H1 (cell line): ENCODE data around the gene USP30. TPM values are rescaled to one million over a fixed set of nuclear protein-coding genes. Genes with fewer than 3 reads are reported as not detected.

Source experiments
- ASH2L ChIP-seq: fragments of 200-600, 300-600 bp; sonication (generic); IDR thresholded peaks from one replicate; pipeline ENCODE4 v1.7.1; 2017; ENCODE audit warnings: low read length
- BACH1 ChIP-seq: IDR thresholded peaks from 2 replicates; pipeline ENCODE4 v1.6.1; 2012; ENCODE audit warnings: low read length, improper control_type of control experiment
- CBX5 ChIP-seq: fragments of 300-800, 300-1000 bp; sonication (generic); IDR thresholded peaks from 2 replicates; pipeline ENCODE4 v1.7.1; 2016; ENCODE audit warnings: antibody characterized with exemption, low read length, low read depth
- CEBPB ChIP-seq: IDR thresholded peaks from 2 replicates; pipeline ENCODE4 v1.6.1; 2012; ENCODE audit warnings: low read depth, low read length
- CHD1 ChIP-seq: IDR thresholded peaks from 2 replicates; pipeline ENCODE4 v1.6.1; 2012; ENCODE audit warnings: low read depth, low read length, improper control_type of control experiment
- FOSL1 ChIP-seq: IDR thresholded peaks from 2 replicates; pipeline ENCODE4 v1.6.1; 2011; ENCODE audit warnings: mild to moderate bottlenecking, low read depth, low read length, moderate library complexity; ENCODE audit not compliant: insufficient read depth
- JUND ChIP-seq: IDR thresholded peaks from 2 replicates; pipeline ENCODE4 v1.6.1; 2011; ENCODE audit warnings: mild to moderate bottlenecking, improper control_type of control experiment, low read length
- MAFK ChIP-seq: IDR thresholded peaks from 2 replicates; pipeline ENCODE4 v1.6.1; 2012; ENCODE audit warnings: low read depth, mild to moderate bottlenecking, improper control_type of control experiment, low read length
- NANOG ChIP-seq: IDR thresholded peaks from 2 replicates; pipeline ENCODE4 v1.6.1; 2011; ENCODE audit warnings: low read length, low read depth, mild to moderate bottlenecking, inconsistent platforms; ENCODE audit not compliant: insufficient read depth, poor library complexity, severe bottlenecking
- POLR2A ChIP-seq, 2 experiments: IDR thresholded peaks; 1 replicate in 1 of 2; 2 replicates in 1 of 2; pipeline ENCODE4 v1.6.1; 2011; ENCODE audit warnings: low read depth in 2 of 2, low read length in 2 of 2, mild to moderate bottlenecking in 2 of 2; ENCODE audit errors: control extremely low read depth in 1 of 2
- POLR2AphosphoS5 ChIP-seq: IDR thresholded peaks from 2 replicates; pipeline ENCODE4 v1.6.1; 2011; ENCODE audit warnings: low read depth, low read length
- POU5F1 ChIP-seq: IDR thresholded peaks from 2 replicates; pipeline ENCODE4 v1.6.1; 2011; ENCODE audit warnings: low read depth, mild to moderate bottlenecking, low read length, moderate library complexity
- SIN3A ChIP-seq, 2 experiments: IDR thresholded peaks in 1 of 2; conservative IDR thresholded peaks in 1 of 2; 2 replicates each; pipeline ENCODE4 v1.6.1; 2011 to 2012; ENCODE audit warnings: low read length in 2 of 2, improper control_type of control experiment in 1 of 2, low read depth in 1 of 2, mild to moderate bottlenecking in 1 of 2
- SIX5 ChIP-seq: IDR thresholded peaks from 2 replicates; pipeline ENCODE4 v1.6.1; 2011; ENCODE audit warnings: mild to moderate bottlenecking, low read depth, low read length
- SRF ChIP-seq: IDR thresholded peaks from 2 replicates; pipeline ENCODE4 v1.6.1; 2011; ENCODE audit warnings: mild to moderate bottlenecking, low read depth, low read length, moderate library complexity
- TAF1 ChIP-seq: IDR thresholded peaks from 2 replicates; pipeline ENCODE4 v1.6.1; 2011; ENCODE audit warnings: mild to moderate bottlenecking, low read depth, low read length
- TAF7 ChIP-seq: optimal IDR thresholded peaks from 2 replicates; pipeline ENCODE3; 2011; ENCODE audit warnings: low read depth, mild to moderate bottlenecking, inconsistent platforms, low read length, moderate library complexity, borderline replicate concordance
- TCF12 ChIP-seq: IDR thresholded peaks from 2 replicates; pipeline ENCODE4 v1.6.1; 2011; ENCODE audit warnings: low read depth, mild to moderate bottlenecking, low read length
- TEAD4 ChIP-seq: IDR thresholded peaks from 2 replicates; pipeline ENCODE4 v1.6.1; 2012; ENCODE audit warnings: low read depth, low read length, inconsistent platforms, mixed read lengths
- polyA plus RNA-seq, 7 experiments: library from polyadenylated mRNA; depleted of rRNA in 3 of 7; stranded (reverse) in 5 of 7; unstranded in 2 of 7; fragments of >200 nt in 5 of 7; fragments of 200-250 nt in 2 of 7; gene quantifications; 1 replicate in 5 of 7; 2 replicates in 1 of 7; 4 replicates in 1 of 7; pipeline versions ENCODE4 v1.2.1 to v1.2.3, GENCODE V29; 2011 to 2013; ENCODE audit warnings: missing spikeins in 2 of 7, mixed read lengths in 2 of 7
- total RNA-seq: library from RNA; stranded (reverse); fragmentation: NEBNext Ultra II Directional; extraction: Animal tissue kit (Norgen Biotek cat#: 25700); gene quantifications from 2 replicates; pipeline ENCODE4 v1.2.1, GENCODE V29; 2021
- TF ChIP-seq, protein P1 (sequence below), 3 experiments: IDR thresholded peaks; 1 replicate in 2 of 3; 2 replicates in 1 of 3; pipeline versions ENCODE4 v1.5.1 to v1.6.1; 2011; ENCODE audit warnings: low read length in 3 of 3, mild to moderate bottlenecking in 3 of 3, inconsistent platforms in 2 of 3, low read depth in 1 of 3, moderate library complexity in 1 of 3; ENCODE audit not compliant: insufficient read depth in 1 of 3; ENCODE audit errors: control extremely low read depth in 1 of 3
- TF ChIP-seq, protein P2 (sequence below): IDR thresholded peaks from 2 replicates; pipeline ENCODE4 v1.6.1; 2011; ENCODE audit warnings: low read length, improper control_type of control experiment

The USP30 gene
- total and polyA plus RNA-seq, 2 of the 8 experiments (the other 6 are each of a cell fraction or from before 2014, with no cell fraction given) = 7.0 to 12.2 TPM

DNA sequence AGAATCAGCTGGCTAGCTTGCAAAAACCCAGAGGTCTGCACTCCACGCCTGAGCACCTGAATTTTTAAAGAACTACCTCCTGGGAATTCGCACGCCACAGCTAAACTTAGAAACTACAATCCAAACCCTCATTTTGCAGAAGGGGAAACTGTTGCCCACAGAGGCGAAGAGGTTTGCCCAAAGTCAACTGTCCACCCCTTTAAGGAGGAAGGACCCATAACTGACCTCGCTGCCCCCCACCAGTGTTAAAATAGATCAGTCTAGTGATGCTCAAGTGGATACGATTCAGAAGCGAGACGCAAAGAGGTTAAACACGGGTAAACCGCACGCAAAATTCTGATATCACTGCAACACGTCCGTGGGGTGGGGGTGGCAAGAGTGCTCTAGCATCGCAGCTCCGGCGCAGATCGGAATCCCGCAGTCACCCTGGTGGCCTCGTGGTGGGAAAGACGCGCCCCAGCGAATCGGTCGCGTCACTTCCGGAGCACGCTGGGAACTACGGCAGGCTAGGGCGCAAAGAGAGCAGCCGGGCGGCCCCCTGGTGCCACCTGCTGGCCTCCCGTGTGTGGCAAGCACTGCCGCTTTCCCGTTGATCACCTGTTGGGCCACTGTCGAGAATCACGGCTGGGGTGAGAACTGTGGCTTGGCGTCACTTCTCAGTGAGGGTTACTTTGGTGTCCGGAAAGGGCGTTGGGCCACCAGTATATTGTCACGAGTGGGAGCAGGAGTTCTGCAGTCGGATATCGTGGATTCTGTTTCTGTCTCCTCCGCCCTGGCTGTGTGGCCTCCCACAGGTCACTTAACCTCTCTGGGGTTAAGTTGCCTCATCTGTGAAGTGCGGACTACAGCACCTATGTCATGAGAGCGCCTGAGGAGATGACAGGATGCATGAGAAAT is 40.9 kb downstream of the USP30 start, which contains the start of gene ALKBH2 (continued):
- TF ChIP-seq, protein P1, sequence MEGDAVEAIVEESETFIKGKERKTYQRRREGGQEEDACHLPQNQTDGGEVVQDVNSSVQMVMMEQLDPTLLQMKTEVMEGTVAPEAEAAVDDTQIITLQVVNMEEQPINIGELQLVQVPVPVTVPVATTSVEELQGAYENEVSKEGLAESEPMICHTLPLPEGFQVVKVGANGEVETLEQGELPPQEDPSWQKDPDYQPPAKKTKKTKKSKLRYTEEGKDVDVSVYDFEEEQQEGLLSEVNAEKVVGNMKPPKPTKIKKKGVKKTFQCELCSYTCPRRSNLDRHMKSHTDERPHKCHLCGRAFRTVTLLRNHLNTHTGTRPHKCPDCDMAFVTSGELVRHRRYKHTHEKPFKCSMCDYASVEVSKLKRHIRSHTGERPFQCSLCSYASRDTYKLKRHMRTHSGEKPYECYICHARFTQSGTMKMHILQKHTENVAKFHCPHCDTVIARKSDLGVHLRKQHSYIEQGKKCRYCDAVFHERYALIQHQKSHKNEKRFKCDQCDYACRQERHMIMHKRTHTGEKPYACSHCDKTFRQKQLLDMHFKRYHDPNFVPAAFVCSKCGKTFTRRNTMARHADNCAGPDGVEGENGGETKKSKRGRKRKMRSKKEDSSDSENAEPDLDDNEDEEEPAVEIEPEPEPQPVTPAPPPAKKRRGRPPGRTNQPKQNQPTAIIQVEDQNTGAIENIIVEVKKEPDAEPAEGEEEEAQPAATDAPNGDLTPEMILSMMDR (IDR thresholded peaks at IDR 0.05; ENCODE audit: control extremely low read depth in 1 of 3, insufficient read depth in 1 of 3, low read depth in 1 of 3, low read length in 3 of 3) = peak; percentile 93 to 99 (median 96)
- TF ChIP-seq SRF (0 out of 2 replicates have a peak, but pooled peaks have one; percentile 41), SIN3A (conservative IDR thresholded peaks at IDR 0.05 in 1 of 2, IDR thresholded peaks at IDR 0.05 in 1 of 2; ENCODE audit: low read depth in 1 of 2, low read length in 2 of 2) (peak; percentile 29 to 80; a peak in 2 of 4 replicates), BACH1 (peak; percentile 47; the same call in 1 of the 2 replicates), CEBPB (peak; percentile 30; the same call in 1 of the 2 replicates), JUND (peak; percentile 69; the same call in 1 of the 2 replicates), ASH2L (peak; percentile 51), TAF1 (peak; percentile 66), TCF12 (0 out of 2 replicates have a peak, but pooled peaks have one; percentile 72), CBX5 (no peak), POLR2A (IDR thresholded peaks at IDR 0.05; ENCODE audit: control extremely low read depth in 1 of 2, low read depth in 2 of 2, low read length in 2 of 2) (peak; percentile 61 to 94), SIX5 (no peak), POU5F1 (no peak), NANOG (peak; percentile 43), POLR2AphosphoS5 (peak; percentile 99), MAFK (no peak), TEAD4 (peak; percentile 48), CHD1 (no peak), TAF7 (peak; percentile 98), FOSL1 (0 out of 2 replicates have a peak, but pooled peaks have one; percentile 3)
- TF ChIP-seq, protein P2, sequence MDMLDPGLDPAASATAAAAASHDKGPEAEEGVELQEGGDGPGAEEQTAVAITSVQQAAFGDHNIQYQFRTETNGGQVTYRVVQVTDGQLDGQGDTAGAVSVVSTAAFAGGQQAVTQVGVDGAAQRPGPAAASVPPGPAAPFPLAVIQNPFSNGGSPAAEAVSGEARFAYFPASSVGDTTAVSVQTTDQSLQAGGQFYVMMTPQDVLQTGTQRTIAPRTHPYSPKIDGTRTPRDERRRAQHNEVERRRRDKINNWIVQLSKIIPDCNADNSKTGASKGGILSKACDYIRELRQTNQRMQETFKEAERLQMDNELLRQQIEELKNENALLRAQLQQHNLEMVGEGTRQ = no peak
